Inflammatory macrophage (primary cell): Measurements from ENCODE around the gene MTA1.
A peak's percentile ranks its signal among the peaks of the same experiment; 100 is the strongest.

ENCODE experiments used
- DNase-seq, 2 donors: peaks; one replicate each; pipeline ENCODE4 v3.0.0-alpha.2; 2020 to 2022

The MTA1 gene

GRCh38 chr14:105411017-105411941, 8.3 kb upstream of the MTA1 start:
- DNase-seq: peak; percentile 19 to 50

GRCh38 chr14:105411985-105412770, 7.4 kb upstream of the MTA1 start:
- no peak for DNase-seq

- DNase-seq: no peak
Measured at GRCh38 chr14:105412771-105413543, 6.7 kb upstream of the MTA1 start.

- no peak for DNase-seq
Measured at GRCh38 chr14:105413544-105413886, 6.1 kb upstream of the MTA1 start.

- peak; percentile 50 to 74 for DNase-seq
Measured at GRCh38 chr14:105414456-105415371, 4.9 kb upstream of the MTA1 start.

GRCh38 chr14:105415481-105416428, 3.9 kb upstream of the MTA1 start:
- DNase-seq: no peak

- no peak for DNase-seq
Measured at GRCh38 chr14:105416671-105417070, 3.0 kb upstream of the MTA1 start.

- DNase-seq: no peak
Measured at GRCh38 chr14:105417690-105418121, 1.9 kb upstream of the MTA1 start.

GRCh38 chr14:105418269-105419194, 1.1 kb upstream of the MTA1 start:
- no peak for DNase-seq

- DNase-seq: no peak
Measured at GRCh38 chr14:105420101-105420973, 710 bp downstream of the MTA1 start.

GRCh38 chr14:105420974-105421674, 1.5 kb downstream of the MTA1 start:
- no peak for DNase-seq

- peak in 1 of 2 donors; percentile 8 for DNase-seq
Measured at GRCh38 chr14:105421723-105422615, 2.3 kb downstream of the MTA1 start.

GRCh38 chr14:105422695-105423487, 3.3 kb downstream of the MTA1 start:
- DNase-seq: no peak

GRCh38 chr14:105423488-105424195, 4.0 kb downstream of the MTA1 start:
- DNase-seq: no peak

GRCh38 chr14:105424861-105425260, 5.2 kb downstream of the MTA1 start:
- DNase-seq: no peak
